Medulla oblongata (tissue), 1 donor: ENCODE results near the gene GFOD1.

ENCODE experiments used
- DNase-seq: peaks from one replicate; pipeline ENCODE4 v3.0.0-alpha.2; 2015; ENCODE audit errors: extremely low spot score

GFOD1 gene

GRCh38 chr6:13378669-13379590, 108.5 kb downstream of the GFOD1 start:
- DNase-seq = no peak

- DNase-seq = no peak
Observed at GRCh38 chr6:13377054-13377758, 110.2 kb downstream of the GFOD1 start.

GRCh38 chr6:13375360-13375878, 112.0 kb downstream of the GFOD1 start:
- DNase-seq = no peak

- DNase-seq = no peak
Observed at GRCh38 chr6:13373919-13374318, 113.5 kb downstream of the GFOD1 start.

- DNase-seq = no peak
Observed at GRCh38 chr6:13373488-13373886, 113.9 kb downstream of the GFOD1 start.

GRCh38 chr6:13372688-13373487, 114.5 kb downstream of the GFOD1 start:
- DNase-seq = no peak

GRCh38 chr6:13372076-13372475, 115.3 kb downstream of the GFOD1 start:
- DNase-seq = no peak

GRCh38 chr6:13371421-13372072, 115.9 kb downstream of the GFOD1 start:
- DNase-seq = peak; percentile 65

GRCh38 chr6:13370623-13371022, 116.8 kb downstream of the GFOD1 start:
- DNase-seq = no peak

- DNase-seq = no peak
Observed at GRCh38 chr6:13369591-13369990, 117.8 kb downstream of the GFOD1 start.

GRCh38 chr6:13368731-13369115, 118.7 kb downstream of the GFOD1 start:
- DNase-seq = no peak

- DNase-seq = no peak
Observed at GRCh38 chr6:13368079-13368730, 119.2 kb downstream of the GFOD1 start.

- DNase-seq = no peak
Observed at GRCh38 chr6:13367396-13367795, 120.0 kb downstream of the GFOD1 start.

GRCh38 chr6:13365320-13365719, 122.1 kb downstream of the GFOD1 start:
- no peak for DNase-seq

- DNase-seq = no peak
Observed at GRCh38 chr6:13364842-13365241, 122.6 kb downstream of the GFOD1 start.

GRCh38 chr6:13362412-13362811, 125.0 kb downstream of the GFOD1 start:
- DNase-seq = no peak

- DNase-seq = no peak
Observed at GRCh38 chr6:13360671-13361540, 126.5 kb downstream of the GFOD1 start.

- no peak for DNase-seq
Observed at GRCh38 chr6:13359287-13359686, 128.1 kb downstream of the GFOD1 start.

GRCh38 chr6:13358511-13358910, 128.9 kb downstream of the GFOD1 start:
- DNase-seq = peak; percentile 37

- DNase-seq = peak; percentile 71
Observed at GRCh38 chr6:13357551-13358075, 129.8 kb downstream of the GFOD1 start.
